Esophagus muscularis mucosa (tissue), 4 donors: Measurements from ENCODE around the gene NMT2.

Source experiments
- EP300 ChIP-seq: sonication (generic); formaldehyde crosslinking; IDR thresholded peaks from one replicate; pipeline ENCODE4 v1.6.1; 2017; ENCODE audit warnings: antibody characterized with exemption
- POLR2A ChIP-seq: fragments of 450-650 bp; IDR thresholded peaks from one replicate; pipeline ENCODE4 v1.6.1; 2017; ENCODE audit warnings: antibody characterized with exemption, moderate library complexity, mild to moderate bottlenecking, low read depth
- POLR2AphosphoS5 ChIP-seq, 2 donors: sonication (generic); formaldehyde crosslinking; IDR thresholded peaks; one replicate each; pipeline ENCODE4 v1.6.1; 2017; ENCODE audit warnings: antibody characterized with exemption in 2 of 2
- TF ChIP-seq, protein P1 (sequence below), 3 experiments: fragments of 200-600 bp in 2 of 3; fragments of 450-650 bp in 1 of 3; sonication (generic) in 2 of 3; IDR thresholded peaks; one replicate each; pipeline ENCODE4 v1.5.1; 2017 to 2019; ENCODE audit warnings: antibody characterized with exemption in 3 of 3, mild to moderate bottlenecking in 2 of 3, moderate library complexity in 1 of 3

DNA sequence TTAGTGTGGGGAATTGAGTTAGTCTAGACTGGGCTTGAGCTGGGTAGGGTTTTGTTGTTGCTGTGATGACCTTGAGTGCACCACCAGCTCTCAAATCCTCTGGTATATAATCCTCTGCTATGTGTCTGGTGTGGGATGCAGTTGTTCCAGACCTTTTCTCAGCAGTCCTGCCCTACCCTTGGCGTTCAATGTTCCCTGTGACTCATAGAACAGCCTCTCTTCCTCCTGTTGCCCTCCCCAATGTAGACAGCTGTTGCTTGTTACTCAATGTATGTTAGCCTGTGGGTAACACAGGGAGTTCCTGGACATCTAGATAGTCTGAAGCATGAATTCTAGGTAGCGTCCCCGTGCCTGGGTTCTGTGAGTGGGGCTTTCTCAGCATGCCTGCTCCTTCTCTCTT, 99.7 kb downstream of the NMT2 start:
- TF ChIP-seq, protein P1, sequence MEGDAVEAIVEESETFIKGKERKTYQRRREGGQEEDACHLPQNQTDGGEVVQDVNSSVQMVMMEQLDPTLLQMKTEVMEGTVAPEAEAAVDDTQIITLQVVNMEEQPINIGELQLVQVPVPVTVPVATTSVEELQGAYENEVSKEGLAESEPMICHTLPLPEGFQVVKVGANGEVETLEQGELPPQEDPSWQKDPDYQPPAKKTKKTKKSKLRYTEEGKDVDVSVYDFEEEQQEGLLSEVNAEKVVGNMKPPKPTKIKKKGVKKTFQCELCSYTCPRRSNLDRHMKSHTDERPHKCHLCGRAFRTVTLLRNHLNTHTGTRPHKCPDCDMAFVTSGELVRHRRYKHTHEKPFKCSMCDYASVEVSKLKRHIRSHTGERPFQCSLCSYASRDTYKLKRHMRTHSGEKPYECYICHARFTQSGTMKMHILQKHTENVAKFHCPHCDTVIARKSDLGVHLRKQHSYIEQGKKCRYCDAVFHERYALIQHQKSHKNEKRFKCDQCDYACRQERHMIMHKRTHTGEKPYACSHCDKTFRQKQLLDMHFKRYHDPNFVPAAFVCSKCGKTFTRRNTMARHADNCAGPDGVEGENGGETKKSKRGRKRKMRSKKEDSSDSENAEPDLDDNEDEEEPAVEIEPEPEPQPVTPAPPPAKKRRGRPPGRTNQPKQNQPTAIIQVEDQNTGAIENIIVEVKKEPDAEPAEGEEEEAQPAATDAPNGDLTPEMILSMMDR (IDR thresholded peaks at IDR 0.05) = no peak
- TF ChIP-seq POLR2A (no peak), POLR2AphosphoS5 (IDR thresholded peaks at IDR 0.05) (no peak), EP300 (no peak)
